Activated CD4-positive, CD25-positive, alpha-beta regulatory T cell (primary cell): ENCODE measurements around the gene RXRA.
A peak's percentile ranks its signal among the peaks of the same experiment; 100 is the strongest.

Experiments used
- DNase-seq, 4 experiments: peaks; one replicate each; lab custom pipeline; 2025; lab: John Stamatoyannopoulos, UW

The RXRA gene

DNA sequence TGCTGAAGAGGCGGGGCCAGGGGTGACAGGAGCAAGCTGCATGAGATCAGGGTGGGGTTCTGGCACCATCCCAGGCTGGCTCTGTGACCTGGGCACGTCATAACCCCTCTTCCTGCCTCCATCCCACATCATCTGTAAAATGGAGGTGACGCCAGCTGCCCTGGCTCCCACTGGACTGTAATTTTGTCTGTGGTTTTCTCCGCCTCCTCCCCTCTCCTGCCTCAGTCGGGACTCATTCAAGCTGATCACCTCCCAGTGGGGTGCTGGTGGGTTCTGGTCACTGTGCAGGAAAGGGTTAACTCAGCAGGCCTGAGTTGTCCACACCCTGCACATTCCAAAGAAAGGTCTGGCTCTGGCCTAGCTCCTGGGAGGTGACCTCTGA is 128.2 kb downstream of the RXRA start:
- no peak for DNase-seq

DNA sequence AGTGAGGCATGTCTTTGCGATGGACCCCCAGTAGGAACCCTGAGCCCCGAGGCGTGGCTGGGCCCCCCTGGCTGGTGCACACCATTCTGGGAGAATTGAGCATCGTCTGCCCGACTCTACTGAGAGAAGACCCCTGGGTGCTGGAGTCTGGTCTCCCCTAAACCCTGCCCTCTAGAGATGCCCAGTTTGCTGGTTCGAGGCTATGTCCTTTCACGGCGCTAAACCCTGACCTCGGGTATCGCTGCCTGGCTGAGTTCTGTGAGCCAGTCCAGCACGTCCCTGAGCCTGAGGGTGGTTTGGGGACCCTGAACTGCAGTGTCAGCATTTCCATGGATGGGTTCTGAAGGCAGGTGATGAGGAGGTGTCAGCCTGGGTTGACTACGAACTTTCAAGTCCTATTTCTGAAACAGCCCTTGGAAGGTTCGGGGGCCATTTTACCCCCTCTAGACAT is 128.8 kb downstream of the RXRA start:
- DNase-seq, result no peak

DNA sequence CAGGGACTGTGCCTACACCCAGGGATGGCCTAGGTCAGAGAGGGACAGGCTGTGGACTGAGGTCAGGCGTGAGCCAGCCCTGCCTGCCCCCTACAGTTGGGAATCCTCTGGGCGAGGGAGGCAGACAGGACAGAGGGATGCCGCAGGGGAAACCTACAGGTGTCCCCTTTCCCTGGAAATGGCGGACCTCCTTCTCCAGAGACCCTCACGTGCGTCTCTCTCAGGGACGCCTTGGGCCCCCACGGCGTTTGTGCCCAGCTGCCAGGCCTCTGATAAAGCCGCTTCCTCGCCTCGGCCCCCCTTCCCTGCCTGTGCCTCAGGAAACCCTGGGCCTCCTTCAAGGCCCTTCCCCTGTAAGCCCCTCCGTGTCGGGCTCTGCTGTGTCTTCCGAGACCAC is 129.3 kb downstream of the RXRA start:
- no peak for DNase-seq

DNA sequence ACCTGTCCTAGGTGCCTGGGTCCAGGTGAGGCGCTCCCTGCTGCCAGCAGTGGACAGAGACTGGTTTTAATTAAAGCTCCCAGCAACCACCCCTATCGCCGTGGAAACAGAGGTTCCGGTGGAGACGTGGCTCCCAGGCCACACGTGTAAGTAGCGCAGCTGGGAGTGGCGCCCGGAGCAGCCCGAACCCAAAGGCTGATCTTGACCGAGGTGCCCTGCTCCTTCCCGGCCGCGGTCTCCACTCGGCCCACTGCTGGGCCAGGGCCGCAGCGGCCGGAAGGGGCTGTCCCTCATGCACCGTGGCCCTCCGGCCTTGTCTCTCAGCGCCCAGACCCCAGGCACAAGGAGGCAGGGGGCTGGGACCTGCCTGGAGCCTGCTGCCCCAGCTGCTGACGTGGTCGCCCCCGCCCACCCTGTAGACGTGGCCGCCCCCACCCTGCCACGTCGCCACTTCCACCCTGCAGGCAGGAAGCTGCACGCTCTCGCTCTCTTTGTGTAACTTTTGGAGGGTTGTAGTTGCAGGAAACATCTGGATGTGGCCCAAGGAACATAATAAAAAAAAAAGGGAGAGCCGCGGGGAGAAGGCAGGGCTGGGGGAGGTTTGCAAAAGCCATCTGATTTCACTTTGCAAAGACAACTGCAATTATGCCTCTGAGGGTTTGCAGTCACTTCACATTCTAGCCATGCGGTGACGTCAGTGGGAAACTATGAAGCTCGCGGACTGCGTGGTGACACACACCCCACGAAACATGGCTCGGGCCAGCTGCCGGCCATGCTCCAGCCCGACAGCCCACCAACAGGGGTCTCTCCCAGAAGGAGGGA is 129.9 kb downstream of the RXRA start:
- peak; percentile 23 to 62 (median 51) for DNase-seq

DNA sequence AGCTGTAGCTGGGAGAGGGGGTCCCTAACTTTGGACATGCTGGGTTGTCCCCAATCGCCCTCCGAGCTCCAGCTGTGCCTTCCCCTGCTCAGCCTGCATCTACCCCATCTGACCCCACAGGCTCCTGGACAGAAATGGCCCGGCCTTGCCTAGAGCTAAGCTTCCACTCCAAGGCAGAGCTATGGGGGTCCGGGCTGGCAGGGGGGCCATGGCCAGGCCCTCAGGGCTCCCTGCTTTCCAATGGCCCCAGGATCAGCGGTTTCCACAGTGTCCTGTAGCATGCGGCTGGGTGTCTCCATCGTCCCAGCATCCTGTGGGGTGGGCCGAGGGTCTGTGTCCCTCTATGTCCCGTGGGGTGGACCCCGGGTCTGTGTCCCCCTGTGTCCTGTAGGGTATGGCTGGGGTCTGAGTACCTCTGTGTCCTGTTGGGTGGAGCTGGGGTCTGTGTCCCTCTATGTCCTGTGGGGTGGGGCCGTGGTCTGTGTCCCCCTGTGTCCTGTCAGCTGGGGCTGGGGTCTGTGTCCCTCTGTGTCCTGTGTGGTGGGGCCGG is 130.6 kb downstream of the RXRA start:
- no peak for DNase-seq

DNA sequence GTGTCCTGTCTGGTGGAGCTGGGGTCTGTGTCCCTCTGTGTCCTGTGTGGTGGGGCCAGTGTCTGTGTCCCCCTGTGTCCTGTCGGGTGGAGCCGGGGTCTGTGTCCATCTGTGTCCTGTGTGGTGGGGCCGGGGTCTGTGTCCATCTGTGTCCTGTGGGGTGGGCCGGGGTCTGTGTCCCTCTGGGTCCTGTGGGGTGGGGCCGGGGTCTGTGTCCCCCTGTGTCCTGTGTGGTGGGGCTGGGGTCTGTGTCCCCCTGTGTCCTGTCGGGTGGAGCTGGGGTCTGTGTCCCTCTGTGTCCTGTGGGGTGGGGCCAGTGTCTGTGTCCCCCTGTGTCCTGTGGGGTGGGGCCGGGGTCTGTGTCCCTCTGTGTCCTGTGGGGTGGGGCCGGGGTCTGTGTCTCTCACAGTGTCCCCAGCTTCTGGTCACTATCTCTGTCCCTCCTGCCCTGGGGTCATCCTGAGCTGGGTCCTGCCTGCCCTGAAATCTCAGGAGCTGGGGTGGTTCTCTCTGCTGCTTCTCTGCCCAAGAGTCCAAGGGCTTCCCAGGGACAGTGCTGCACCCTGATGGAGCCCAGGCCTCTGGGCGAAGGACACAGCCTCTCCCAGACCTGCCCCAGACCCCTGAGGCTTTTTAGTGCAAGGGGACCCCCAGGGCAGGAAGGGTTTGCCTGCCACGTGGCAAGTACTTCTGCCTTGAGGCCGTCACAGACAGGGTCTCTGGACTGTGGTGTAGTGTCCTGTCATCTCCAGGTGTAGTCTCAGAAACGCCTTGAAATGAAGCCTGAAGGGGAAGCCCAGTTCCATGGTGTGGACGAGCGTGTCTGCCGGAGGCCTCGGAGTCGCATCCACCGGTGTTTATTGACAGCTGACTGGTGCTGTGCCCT is 131.3 kb downstream of the RXRA start:
- DNase-seq, result no peak

DNA sequence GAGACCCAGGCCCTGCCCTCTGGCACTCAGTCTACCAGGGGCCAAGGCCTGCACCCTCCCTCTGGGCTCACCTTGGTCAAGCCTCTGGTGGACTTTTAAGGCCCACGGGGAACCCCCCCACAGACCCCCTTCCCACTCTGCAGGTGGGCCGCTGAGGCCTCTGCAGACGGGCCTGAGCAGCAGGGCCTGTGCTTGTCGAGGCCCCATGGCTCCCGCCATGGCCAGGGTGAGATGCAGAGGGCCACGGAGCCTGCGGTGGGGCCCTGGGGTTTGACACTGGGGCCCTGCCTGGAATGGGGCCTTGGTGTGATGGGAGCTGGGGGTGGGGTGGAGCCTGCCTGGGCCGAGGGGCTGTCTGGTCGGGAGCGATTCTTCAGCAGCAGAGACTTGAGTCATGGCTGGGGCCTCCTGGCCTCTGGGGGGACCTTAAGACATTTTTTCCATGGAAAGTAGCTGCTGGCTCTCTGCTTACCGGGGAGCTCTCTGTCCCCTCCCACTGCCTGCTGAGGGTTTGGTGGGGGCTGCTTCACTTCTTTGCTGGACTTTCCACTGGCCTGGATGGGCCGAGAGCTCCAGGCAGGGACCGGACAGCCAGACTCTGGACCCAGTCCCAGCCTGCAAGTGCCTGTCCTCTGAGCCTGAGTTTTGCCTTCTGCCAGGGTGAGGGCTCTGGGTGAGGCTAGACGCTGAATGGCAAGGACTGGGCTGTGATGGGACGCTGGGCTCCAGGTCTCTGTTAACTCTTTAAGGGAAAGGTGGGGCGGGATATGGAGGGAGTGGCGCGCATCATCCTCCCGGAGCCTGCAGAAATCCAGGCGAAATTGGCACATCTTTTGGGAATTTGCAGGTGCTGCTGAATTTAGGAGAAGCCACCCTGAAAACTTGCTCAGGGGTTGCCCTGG is 132.2 kb downstream of the RXRA start:
- DNase-seq, result no peak

DNA sequence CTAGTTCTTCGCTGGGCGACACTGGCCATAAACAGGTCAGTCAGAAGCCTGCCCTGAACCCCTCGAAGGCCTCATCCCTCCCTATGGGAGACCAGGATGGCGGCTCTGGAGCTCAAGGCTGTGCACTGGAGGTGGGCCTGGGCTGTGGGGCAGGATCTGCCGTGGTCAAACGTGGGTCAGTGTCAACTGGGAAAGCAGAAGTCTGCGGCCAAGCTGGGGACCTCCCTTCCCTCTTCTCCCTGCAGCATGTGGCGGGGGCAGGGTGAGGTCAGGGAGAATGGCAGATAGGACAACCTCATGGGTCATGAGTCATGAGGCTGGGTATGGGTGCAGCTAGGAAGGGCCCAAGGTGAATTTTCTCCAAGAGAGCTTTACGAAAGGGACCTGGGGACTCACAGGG is 132.9 kb downstream of the RXRA start:
- DNase-seq, result no peak

DNA sequence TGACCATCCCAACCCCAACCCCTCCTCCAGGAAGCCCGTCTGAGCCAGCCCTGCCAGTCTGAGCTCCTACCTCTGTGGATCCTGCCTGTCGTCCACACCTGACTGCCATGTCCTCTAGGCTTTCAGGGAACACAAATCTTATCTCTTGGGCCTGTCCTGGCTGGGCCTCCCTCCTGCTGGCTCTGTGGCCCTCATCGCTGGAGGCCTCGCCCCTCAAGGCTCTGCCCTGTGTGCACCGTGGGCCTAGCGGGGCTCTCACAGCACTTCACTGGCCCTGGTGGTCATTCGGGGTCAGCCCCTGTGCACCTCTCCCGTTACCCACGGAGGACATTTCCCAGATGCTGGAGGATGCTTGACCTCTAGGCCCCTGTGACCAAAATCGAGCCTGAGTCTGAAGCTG is 133.3 kb downstream of the RXRA start:
- no peak for DNase-seq

DNA sequence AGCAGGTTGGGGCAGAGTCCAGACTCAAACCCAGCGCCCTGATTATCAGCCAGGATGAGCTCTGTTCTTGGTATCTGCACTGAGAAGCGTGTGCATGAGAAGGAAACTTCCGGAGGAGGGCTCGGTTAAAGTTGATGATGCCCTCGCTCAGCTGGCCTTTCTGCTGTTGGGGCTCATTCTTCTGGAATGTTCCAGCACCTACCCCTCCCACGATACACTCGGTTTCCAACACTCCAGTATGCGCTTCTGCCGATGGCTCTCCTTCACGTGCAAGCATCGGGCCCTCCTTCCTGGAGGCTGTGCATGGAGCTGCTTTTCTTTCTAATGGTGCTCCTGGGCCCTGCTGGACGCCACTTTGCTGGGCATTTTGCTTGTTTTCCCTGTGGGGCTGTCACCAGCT is 134.0 kb downstream of the RXRA start:
- DNase-seq, result no peak

DNA sequence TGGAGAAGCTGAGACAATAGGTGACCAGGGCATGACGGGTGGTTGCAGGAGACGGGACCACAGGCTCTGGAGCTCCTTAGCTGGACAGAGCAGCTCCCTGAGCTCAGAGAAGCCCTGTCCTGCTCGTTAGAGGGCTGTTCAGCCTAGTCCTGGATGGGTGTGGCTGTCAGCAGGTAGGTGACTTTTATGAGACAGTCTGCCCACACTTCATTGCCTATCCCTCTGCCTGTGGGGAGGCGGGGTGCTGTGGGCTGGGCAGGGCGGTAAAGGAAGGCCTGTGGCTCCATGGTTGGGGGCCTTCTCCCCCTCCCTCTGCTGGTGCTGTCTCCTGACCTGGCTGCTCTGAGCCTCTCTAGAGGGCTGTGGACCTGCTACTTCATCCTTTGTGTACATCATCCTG is 134.6 kb downstream of the RXRA start:
- no peak for DNase-seq

DNA sequence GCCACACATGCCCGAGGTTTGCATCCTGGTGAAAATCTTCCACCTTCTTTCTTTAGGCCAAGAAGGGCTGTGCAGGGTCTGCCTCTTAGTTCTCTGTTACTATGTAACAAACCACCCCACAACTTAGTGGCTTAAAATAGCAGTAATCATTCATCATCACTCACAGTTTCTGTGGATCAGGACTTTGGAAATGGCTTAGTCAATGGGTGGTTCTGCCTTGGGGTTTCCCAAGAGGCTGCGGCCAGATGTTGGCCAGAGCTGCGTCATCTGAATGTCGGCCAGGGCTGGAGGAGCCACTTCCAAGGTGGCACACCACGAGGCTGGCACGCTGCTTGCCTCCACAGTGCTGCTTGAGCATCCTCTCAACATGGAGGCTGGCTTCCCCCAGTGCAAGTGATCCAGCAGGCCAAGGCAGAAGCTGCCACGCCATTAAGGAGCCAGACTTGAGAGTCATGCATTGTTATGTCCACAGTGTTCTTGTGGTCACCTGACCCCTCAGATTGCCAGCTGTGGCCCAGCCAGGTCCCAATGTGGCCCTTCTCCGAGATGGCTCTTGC is 135.2 kb downstream of the RXRA start:
- DNase-seq, result no peak

DNA sequence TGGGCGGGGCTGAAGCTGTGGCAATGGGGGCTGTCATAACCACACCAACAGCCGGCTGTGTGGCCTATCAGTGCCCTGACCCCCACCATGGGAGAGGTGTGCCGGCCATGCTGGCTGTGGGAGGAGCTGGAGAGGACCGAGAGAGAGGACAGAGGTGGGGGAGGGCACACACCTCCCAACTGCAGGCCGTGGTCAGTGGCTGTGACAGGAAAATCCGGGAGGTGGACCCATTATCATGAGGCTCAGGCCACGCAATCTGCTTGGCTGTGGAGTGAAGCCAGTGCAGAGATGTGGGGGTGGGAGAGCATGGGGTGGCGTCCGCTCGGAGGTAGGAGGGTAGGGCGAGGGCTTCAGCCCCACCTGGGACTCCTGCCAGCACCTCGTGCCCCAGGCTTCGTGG is 136.1 kb downstream of the RXRA start:
- no peak for DNase-seq

DNA sequence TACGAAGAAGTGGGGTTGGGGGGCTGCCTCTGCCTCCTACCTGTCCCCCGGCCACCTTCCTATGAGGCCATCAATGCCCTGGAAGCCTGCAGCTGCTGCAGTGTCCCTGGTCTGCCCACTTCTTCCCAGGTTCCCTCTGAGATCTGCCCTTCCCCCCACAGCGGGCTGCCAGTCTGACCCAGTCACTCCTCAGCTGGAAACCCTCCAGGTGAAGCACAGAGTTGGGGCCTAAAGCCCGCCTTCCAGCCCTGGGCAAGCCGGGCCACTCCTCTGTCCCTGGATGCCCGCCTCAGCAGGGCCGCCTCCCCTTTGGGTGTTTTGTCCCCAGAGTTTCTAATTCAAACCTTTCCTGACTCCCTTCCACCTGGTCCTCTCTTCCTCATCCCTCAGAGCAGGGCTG is 137.0 kb downstream of the RXRA start:
- DNase-seq, result no peak

DNA sequence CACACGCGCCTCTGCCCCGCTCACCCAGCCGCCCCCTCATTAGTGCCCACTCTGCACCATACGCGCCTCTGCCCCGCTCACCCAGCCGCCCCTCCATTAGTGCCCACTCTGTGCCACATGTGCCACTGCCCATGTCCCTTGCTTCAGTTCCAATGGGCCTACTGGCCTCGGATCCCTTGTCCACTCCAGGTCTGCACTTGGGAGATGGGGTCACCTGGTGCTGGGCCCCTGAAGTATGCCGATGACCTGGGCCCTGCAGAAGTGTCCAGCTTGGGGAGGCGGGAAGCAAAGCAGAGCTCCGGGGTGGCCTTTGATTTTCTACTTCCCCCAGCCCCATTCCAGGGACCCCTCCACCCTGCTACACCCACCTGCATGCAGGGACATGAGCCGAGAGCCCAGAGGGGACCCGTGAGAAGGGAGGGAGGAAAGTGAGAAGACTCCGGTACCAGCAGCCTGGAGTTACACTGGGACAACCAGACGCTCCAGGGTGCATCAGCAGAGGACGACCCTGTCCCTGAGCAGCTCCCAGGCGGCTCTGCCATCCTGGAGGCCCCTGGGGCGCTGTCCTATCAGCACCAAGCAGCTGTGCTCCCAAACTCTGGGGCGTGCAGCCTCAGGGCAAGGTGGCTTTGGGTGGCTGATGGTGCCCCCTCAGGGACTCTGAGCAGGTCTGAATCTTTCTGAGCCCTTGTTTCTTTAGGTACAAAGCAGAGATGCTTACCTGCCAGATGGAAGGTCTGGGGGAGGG is 140.8 kb downstream of the RXRA start:
- DNase-seq, result no peak

DNA sequence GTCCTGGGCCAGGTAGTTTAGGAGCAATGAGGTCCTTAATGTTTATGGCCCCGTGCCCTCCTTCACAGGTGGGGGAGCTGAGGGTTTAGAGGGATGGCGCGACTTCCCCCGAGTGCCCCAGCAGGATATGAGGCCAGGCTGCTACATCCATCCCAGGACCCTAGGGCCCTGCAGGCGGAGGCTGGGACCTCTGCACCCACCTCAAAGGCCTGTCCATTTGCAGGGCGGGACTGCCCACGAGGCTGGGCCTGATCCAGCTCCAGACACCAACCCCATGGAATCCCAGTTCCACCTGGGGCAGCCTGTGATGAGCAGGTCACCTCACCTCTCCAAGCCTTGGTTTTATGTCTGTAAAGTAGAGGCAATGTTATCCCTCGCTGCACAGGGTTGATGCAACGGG is 142.1 kb downstream of the RXRA start:
- no peak for DNase-seq

DNA sequence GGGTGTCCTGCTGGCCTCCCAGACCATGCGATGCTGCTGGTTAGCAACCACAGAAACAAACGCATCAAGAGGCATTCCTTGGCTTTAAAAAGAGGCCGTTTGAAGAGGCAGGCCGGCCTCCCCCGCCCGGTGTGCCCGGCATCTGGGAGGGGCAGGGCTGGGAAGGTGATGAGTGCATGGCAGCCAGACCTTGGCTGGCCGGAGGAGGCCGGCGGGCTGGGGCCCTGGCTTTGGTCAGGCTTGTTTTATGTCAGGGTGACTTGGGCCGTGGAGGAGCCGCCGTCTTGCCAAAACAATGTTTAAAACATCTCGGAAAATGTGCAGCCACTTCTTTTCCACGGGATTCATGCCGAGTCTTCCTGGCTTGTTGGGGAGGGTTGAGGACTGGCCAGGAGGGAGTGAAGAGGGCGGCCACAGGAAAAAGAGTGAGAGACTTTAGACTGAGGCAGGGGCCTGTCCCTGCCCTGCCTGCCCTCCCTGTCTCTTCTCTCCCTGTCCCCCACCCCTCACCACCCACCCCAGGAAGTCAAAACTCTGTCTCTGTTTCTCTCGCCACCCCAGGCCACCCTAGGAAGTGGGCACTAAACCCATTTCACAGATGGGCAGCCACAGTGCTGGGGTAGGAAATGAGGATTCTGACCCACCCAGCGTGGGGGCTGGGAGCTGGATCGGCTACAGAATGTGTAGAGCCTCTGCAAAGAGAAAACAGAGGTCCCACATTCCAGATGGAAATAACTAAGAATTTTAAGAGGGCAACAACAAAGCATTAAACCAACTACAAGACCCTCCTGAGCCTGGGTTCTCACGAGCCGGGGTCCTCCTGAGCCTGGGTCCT is 143.0 kb downstream of the RXRA start:
- no peak for DNase-seq

DNA sequence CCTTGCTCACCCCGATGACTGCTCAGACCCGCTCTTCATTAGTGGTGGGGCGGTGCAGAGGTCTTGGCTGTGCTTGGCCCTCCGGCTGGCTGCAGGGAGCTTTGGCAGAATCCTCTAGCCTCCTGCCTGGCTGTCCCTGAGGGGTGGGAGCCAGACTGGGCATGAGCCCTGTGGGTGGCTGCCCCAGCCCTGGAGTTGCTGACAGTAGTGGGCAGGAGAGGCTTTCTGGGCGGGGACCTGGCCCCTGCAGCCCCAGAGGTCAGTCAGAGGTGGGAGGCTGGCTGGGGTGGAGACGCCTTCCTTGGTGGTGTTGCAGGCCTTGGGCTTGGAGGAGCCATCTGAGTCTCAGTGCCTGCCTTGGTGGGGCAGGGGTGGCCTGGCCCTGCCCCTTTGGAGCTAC is 146.0 kb downstream of the RXRA start:
- no peak for DNase-seq

DNA sequence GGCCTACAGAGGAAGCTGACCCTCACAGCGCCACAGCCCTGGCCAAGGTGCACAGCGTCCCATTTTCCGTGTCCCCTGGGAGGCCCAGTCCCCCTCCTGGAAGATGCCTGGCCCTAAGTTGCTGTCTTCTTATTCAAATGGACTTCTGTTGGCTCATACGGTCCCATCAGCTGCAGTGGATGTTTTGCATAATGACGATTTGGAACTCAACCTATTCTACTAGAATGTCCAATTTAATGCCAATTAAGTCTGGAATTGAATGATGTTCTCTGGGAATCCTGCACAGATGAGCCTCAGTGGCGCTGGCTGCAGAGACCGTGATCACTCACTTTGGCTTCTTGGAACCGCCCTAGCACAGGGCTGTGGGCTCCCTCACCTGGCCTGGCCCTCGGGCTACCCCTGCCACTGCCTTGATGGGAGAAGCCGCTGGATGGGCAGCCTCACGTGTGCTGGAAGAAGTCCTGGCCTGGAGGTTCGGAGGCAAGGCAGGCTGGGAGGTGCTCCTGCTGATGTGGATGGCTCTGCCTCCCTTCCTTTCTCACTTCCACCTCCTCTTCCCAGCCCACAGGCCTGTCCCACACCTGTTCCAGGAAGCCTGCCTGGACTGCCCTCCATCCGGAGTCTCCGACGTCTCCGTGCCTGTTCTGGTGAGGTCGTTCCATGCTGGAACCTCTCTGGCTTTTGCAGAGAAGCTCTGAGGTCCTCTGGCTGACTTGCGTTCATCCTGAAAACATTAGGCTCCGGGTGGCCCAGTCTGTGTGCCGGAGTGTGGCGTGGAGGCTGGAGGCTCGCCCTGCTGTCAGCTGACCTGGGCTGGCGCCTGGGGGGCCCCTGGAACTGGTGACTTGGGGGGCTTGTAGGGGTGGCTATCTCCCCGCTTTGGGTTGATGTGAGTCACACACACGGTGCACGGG is 147.1 kb downstream of the RXRA start:
- DNase-seq, result no peak
